NCI-H1436 treated with DMSO at 0.1 percent for 48 hours (cell line): ENCODE measurements around the gene AARS2.

Experiments
- DNase-seq: peaks from one replicate; lab custom pipeline; 2025; lab: John Stamatoyannopoulos, UW

AARS2 gene

GRCh38 chr6:44262467-44263353, 50.4 kb downstream of the AARS2 start:
- no peak for DNase-seq

- DNase-seq = no peak
These were observed 51.6 kb downstream of the AARS2 start for GRCh38 chr6:44261581-44261980.

GRCh38 chr6:44260451-44261297, 52.5 kb downstream of the AARS2 start:
- DNase-seq = no peak

GRCh38 chr6:44260011-44260410, 53.1 kb downstream of the AARS2 start:
- DNase-seq = no peak

- no peak for DNase-seq
These were observed 54.2 kb downstream of the AARS2 start for GRCh38 chr6:44258921-44259320.

- no peak for DNase-seq
These were observed 54.8 kb downstream of the AARS2 start for GRCh38 chr6:44258325-44258863.

- DNase-seq = no peak
These were observed 55.3 kb downstream of the AARS2 start for GRCh38 chr6:44257753-44258324.

- no peak for DNase-seq
These were observed 56.0 kb downstream of the AARS2 start, which contains the start of gene SLC35B2 for GRCh38 chr6:44257025-44257752. Gene SLC35B2, minus strand, starts transcription at chr6:44257528. Its CDS starts 118 bp downstream, at chr6:44257410.

GRCh38 chr6:44256775-44257024, 56.4 kb downstream of the AARS2 start:
- DNase-seq = no peak

GRCh38 chr6:44255871-44256774, 57.0 kb downstream of the AARS2 start:
- DNase-seq = no peak

- DNase-seq = no peak
These were observed 57.9 kb downstream of the AARS2 start for GRCh38 chr6:44255105-44255808.

GRCh38 chr6:44254191-44255104, 58.7 kb downstream of the AARS2 start:
- no peak for DNase-seq

GRCh38 chr6:44253307-44254101, 59.6 kb downstream of the AARS2 start:
- DNase-seq = no peak

GRCh38 chr6:44251576-44252524, 61.3 kb downstream of the AARS2 start:
- DNase-seq = no peak

- no peak for DNase-seq
These were observed 62.4 kb downstream of the AARS2 start for GRCh38 chr6:44250718-44251123.

GRCh38 chr6:44250067-44250717, 63.0 kb downstream of the AARS2 start:
- DNase-seq = no peak
